ENCODE measurements around the gene AKAP8L. TPM values are rescaled to one million over a fixed set of nuclear protein-coding genes. Genes with fewer than 3 reads are reported as not detected.

Gene AKAP8L
- total and polyA plus RNA-seq, 2 donors (not counting 1 experiment from before 2014, with no cell fraction given) = 184 to 211 TPM

- H3K4me3 Mint-ChIP-seq = peak overlapping the region; percentile 100
- Histone ChIP-seq H3K9me3 (ENCODE audit: control extremely low read depth in 1 of 3, control insufficient read depth in 2 of 3, insufficient read depth in 1 of 3, low read length in 2 of 3) (peaks cover 0 to 5% (median 0%) of the 10 kb centered on the region in 3 donors), H3K4me1 (ENCODE audit: control insufficient read depth in 2 of 2, insufficient read depth in 2 of 2, low read length in 2 of 2) (peaks cover 18 to 28% of the 10 kb centered on the region in 2 donors), H3K79me2 (ENCODE audit: control insufficient read depth, insufficient read depth, low read length) (peaks cover 55% of the 10 kb centered on the region), H3K4me2 (replicated peaks; ENCODE audit: low read depth, low read length, poor library complexity, severe bottlenecking) (peak overlapping the region; percentile 88), H3K27me3 (replicated peaks in 1 of 4; ENCODE audit: control extremely low read depth in 1 of 4, control insufficient read depth in 3 of 4, insufficient read depth in 4 of 4, low read length in 3 of 4) (no peaks in the 10 kb centered on the region), H3K36me3 (replicated peaks in 1 of 2; ENCODE audit: control extremely low read depth in 1 of 2, control insufficient read depth in 1 of 2, extremely low read depth in 1 of 2, insufficient read depth in 2 of 2, low read length in 1 of 2) (peaks cover 0 to 23% of the 10 kb centered on the region in 2 experiments), H4K20me1 (ENCODE audit: control insufficient read depth, insufficient read depth, low read length, poor library complexity, severe bottlenecking) (peaks cover 45% of the 10 kb centered on the region), H3K9ac (ENCODE audit: low read length) (peak overlapping the region; percentile 95), H3K27ac (ENCODE audit: low read length in 2 of 2) (peak overlapping the region; percentile 68 to 85), H3K4me3 (ENCODE audit: control extremely low read depth in 1 of 5, extremely low read depth in 1 of 5, insufficient read depth in 1 of 5, low read depth in 2 of 5, low read length in 4 of 5) (peak overlapping the region; percentile 30 to 97 (median 91)), H2AFZ (ENCODE audit: insufficient read depth, low read depth, low read length, poor library complexity, severe bottlenecking) (peak overlapping the region; percentile 78)
- TF ChIP-seq CTCF (IDR thresholded peaks at IDR 0.05) = no peak
- no peak for TF ChIP-seq EZH2 (IDR thresholded peaks at IDR 0.05; ENCODE audit: borderline replicate concordance, insufficient read depth, low read depth, low read length, poor library complexity, severe bottlenecking)
- 3% methylated on average over 14 of the region's 16 CpGs for WGBS (ENCODE audit: insufficient coverage)
- H3K27me3 Mint-ChIP-seq = no peaks in the 10 kb centered on the region
- H3K4me1 Mint-ChIP-seq = peaks cover 45% of the 10 kb centered on the region
- no peaks in the 10 kb centered on the region for H3K9me3 Mint-ChIP-seq (ENCODE audit: insufficient read depth)
- no peak for ATAC-seq (ENCODE audit: low read depth)
- no peak for DNase-seq
- ChIA-PET CTCF (interaction anchor here (1.3 to 7.9 kb wide), 9 partner anchors 14 to 241 kb away, joined by 3 to 145 read pairs (median 10); partner anchors contain the start of gene AKAP8), POLR2A (interaction anchor here (1.4 to 3.7 kb wide), 4 partner anchors 16 to 138 kb away, joined by 10 to 38 read pairs (median 14); partner anchors contain the start of gene AKAP8)
- intact Hi-C loops (cut with micrococcal nuclease) = loop anchor here (2.0 kb wide), 1 partner anchor 83 kb away; no protein-coding TSS in a partner anchor
- peak overlapping the region; percentile 100 for H3K27ac Mint-ChIP-seq
Observed at GRCh38 chr19:15418231-15418578, 583 bp downstream of the AKAP8L start.

GRCh38 chr19:15417699-15418098 is 1.1 kb downstream of the AKAP8L start:
- peaks cover 50% of the 10 kb centered on the region for H3K4me1 Mint-ChIP-seq
- POLR2A ChIA-PET = interaction anchor here (3.7 kb wide), 1 partner anchor 38 kb away, joined by 38 read pairs; the partner anchor contains the start of gene AKAP8
- Histone ChIP-seq H3K4me2 (replicated peaks; ENCODE audit: low read depth, low read length, poor library complexity, severe bottlenecking) (peak overlapping the region; percentile 88), H3K9ac (ENCODE audit: low read length) (peak overlapping the region; percentile 95), H3K27me3 (replicated peaks in 1 of 4; ENCODE audit: control extremely low read depth in 1 of 4, control insufficient read depth in 3 of 4, insufficient read depth in 4 of 4, low read length in 3 of 4) (no peaks in the 10 kb centered on the region), H3K79me2 (ENCODE audit: control insufficient read depth, insufficient read depth, low read length) (peaks cover 60% of the 10 kb centered on the region), H3K4me3 (ENCODE audit: control extremely low read depth in 1 of 5, extremely low read depth in 1 of 5, insufficient read depth in 1 of 5, low read depth in 2 of 5, low read length in 4 of 5) (peak overlapping the region; percentile 30 to 97 (median 91)), H2AFZ (ENCODE audit: insufficient read depth, low read depth, low read length, poor library complexity, severe bottlenecking) (peak overlapping the region; percentile 78), H4K20me1 (ENCODE audit: control insufficient read depth, insufficient read depth, low read length, poor library complexity, severe bottlenecking) (peaks cover 50% of the 10 kb centered on the region), H3K36me3 (replicated peaks in 1 of 2; ENCODE audit: control extremely low read depth in 1 of 2, control insufficient read depth in 1 of 2, extremely low read depth in 1 of 2, insufficient read depth in 2 of 2, low read length in 1 of 2) (peaks cover 0 to 26% of the 10 kb centered on the region in 2 experiments), H3K4me1 (ENCODE audit: control insufficient read depth in 2 of 2, insufficient read depth in 2 of 2, low read length in 2 of 2) (peaks cover 18 to 33% of the 10 kb centered on the region in 2 donors), H3K9me3 (ENCODE audit: control extremely low read depth in 1 of 3, control insufficient read depth in 2 of 3, insufficient read depth in 1 of 3, low read length in 2 of 3) (peaks cover 0 to under 1% (median 0%) of the 10 kb centered on the region in 3 donors), H3K27ac (ENCODE audit: low read length in 2 of 2) (peak overlapping the region; percentile 68 to 85)
- H3K9me3 Mint-ChIP-seq (ENCODE audit: insufficient read depth) = no peaks in the 10 kb centered on the region
- no peak for ATAC-seq (ENCODE audit: low read depth)
- intact Hi-C loops (cut with micrococcal nuclease) = loop anchor here (2.0 kb wide), 1 partner anchor 83 kb away; no protein-coding TSS in a partner anchor
- TF ChIP-seq EZH2 (IDR thresholded peaks at IDR 0.05; ENCODE audit: borderline replicate concordance, insufficient read depth, low read depth, low read length, poor library complexity, severe bottlenecking) (no peak), CTCF (IDR thresholded peaks at IDR 0.05) (no peak)
- DNase-seq = no peak
- CTCF ChIA-PET = interaction anchor here (1.0 to 7.9 kb wide), 4 partner anchors 38 to 136 kb away, joined by 3 to 145 read pairs (median 18); partner anchors contain the start of gene AKAP8
- H3K27me3 Mint-ChIP-seq = no peaks in the 10 kb centered on the region
- H3K27ac Mint-ChIP-seq = peak overlapping the region; percentile 100
- WGBS (ENCODE audit: insufficient coverage) = 23% methylated on average over 7 of the region's 9 CpGs
- peak overlapping the region; percentile 100 for H3K4me3 Mint-ChIP-seq
